ENCODE results near the gene NOXO1.

Gene NOXO1

GRCh38 chr16:1945559-1946391 is 35.5 kb downstream of the NOXO1 start:
- no peak for DNase-seq (ENCODE audit: low read depth)

GRCh38 chr16:1944612-1945199 is 36.6 kb downstream of the NOXO1 start:
- DNase-seq (ENCODE audit: low read depth): no peak
- TF ChIP-seq CTCF (IDR thresholded peaks at IDR 0.05; ENCODE audit: low read length, missing control alignments): no peak

More at GRCh38 chr16:1945559-1946391, 35.5 kb downstream of the NOXO1 start:
- no peak for TF ChIP-seq CTCF (IDR thresholded peaks at IDR 0.05; ENCODE audit: low read length, missing control alignments)
- no peak overlapping the region for H3K4me3 ChIP-seq (replicated peaks; ENCODE audit: low read depth, low read length)

GRCh38 chr16:1942810-1943726 is 38.2 kb downstream of the NOXO1 start, which contains the start of gene MSRB1:
Gene MSRB1 (minus strand): TSS chr16:1943199. CDS start chr16:1943156, 43 bp downstream.
- DNase-seq (ENCODE audit: low read depth): peak; percentile 98
- H3K4me3 ChIP-seq (replicated peaks; ENCODE audit: low read depth, low read length): peak within 1 kb of the TSS; percentile 89
- no peak for TF ChIP-seq CTCF (IDR thresholded peaks at IDR 0.05; ENCODE audit: low read length, missing control alignments)

More at GRCh38 chr16:1944612-1945199, 36.6 kb downstream of the NOXO1 start:
- H3K4me3 ChIP-seq (replicated peaks; ENCODE audit: low read depth, low read length): no peak overlapping the region

- no peak for TF ChIP-seq CTCF (IDR thresholded peaks at IDR 0.05; ENCODE audit: low read length, missing control alignments)
- H3K4me3 ChIP-seq (replicated peaks; ENCODE audit: low read depth, low read length): peak overlapping the region; percentile 89
- DNase-seq (ENCODE audit: low read depth): peak; percentile 28
These were observed 39.0 kb downstream of the NOXO1 start for GRCh38 chr16:1942047-1942809.

- peak overlapping the region; percentile 89 for H3K4me3 ChIP-seq (replicated peaks; ENCODE audit: low read depth, low read length)
- no peak for TF ChIP-seq CTCF (IDR thresholded peaks at IDR 0.05; ENCODE audit: low read length, missing control alignments)
- DNase-seq (ENCODE audit: low read depth): no peak
These were observed 39.9 kb downstream of the NOXO1 start for GRCh38 chr16:1941162-1942046.
